ENCODE results near the gene IL1B.
"Not testable (repeated sequence)": the region's sequence is repeated elsewhere in the genome, so short reads cannot be mapped to it uniquely, and the experiment has no call there.

Gene IL1B

DNA sequence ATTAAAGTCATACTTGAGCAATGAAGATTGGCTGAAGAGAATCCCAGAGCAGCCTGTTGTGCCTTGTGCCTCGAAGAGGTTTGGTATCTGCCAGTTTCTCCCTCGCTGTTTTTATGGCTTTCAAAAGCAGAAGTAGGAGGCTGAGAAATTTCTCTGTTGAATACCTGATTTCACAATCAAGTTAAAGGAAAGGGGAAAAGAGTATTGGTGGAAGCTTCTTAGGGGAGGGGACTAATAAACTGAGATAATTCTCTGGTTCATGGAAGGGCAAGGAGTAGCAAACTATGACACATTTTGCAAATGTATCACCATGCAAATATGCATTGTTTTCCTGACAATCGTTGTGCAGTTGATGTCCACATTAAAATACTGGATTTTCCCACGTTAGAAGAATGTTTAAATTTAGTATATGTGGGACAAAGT lies at the start of gene IL1B:
Gene IL1B (minus strand): TSS at position 85 of the 423 bp plus-strand sequence. CDS start 550 bp downstream, outside the sequence.
- no peak for DNase-seq

GRCh38 chr2:112886291-112886690 lies 49.7 kb upstream of the IL1B start:
- no peak for DNase-seq

DNA sequence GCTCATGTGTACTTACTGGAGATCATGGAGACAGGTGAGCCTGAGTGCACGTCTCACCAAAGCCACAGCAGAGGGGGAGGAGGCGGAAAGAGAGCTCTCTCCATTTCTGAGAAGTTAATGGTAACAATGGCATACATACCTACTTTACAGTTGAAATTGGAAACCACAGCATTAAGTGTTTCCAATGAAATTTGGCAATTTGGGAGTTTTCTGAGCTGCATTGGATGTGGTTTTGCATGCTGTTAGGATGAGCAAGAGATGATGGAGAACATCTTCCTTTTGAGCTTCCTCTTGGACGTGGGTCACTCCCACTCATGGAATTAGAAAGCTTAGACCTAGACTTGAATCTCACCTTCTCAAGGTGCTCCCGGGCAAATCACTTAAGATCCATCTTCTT lies 48.9 kb upstream of the IL1B start:
- DNase-seq: no peak

DNA sequence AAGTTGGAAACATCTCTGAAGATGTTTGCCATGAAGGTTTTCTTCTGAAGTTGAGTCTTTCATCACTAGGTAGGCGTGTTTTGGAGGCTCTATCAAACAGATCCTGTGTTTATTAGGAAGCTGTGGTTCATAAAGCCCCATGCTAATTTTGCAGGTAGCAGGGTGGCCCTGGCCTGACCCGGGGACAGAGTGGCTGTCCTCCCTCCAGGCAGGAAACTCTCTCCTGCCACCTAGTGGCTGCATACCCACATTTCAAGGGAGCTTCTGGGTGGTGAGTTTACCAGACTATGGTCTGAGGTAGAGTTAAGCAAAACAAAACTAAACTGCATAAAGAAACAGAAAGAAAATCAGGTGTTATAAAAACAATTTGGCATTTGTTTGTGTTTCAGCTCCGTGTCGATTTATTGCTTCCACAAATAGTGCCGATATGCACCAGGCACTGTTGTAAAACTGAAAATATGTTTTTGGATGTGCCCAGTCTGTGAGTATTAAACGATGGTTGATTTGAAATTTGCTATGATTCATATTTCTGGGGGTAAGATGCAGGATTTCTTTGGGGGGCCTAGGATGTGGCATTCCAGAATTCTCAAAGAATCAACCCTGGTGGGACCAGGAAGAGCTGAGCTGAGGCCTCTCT lies 48.4 kb upstream of the IL1B start:
- no peak for DNase-seq

DNA sequence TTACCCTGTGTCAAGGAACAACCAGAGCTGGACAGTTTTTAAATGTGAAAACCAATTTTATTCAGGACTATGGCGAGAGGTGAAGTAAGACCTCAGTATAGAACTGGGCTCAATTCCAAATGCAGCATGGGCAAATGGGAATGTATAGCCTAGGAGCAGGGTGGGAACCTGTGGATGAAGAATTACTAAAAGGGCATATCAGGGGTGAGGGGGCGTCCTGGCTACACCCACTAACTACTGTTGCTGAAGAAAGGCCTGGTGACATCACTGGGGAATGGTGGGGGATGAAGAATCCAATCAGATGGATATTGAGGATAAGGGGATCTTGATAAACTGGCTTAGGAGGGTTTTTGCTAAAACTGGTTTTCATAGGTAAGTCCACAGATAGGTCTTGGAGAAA lies 47.1 kb upstream of the IL1B start:
- DNase-seq: no peak

GRCh38 chr2:112881217-112881985 lies 44.8 kb upstream of the IL1B start:
- DNase-seq: no peak

DNA sequence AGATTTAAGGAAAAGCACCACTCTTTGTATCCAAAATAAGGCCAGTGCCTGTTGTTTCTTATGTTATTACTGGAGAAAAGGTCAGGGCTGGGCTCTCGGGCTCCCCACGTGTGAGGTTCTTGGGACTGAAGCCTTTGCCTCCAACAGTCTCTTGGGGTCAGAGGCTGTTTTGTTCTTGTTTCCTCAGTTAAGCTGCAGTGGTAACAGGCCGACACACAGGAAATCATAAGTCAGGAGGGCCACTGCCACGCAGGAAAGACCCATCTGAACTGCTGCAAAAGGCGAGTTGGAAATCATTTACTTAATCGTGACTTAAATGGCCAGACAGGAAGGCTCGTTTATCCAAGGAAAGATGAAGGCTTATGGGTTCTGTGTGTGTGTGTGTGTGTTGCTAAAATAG lies 44.1 kb upstream of the IL1B start:
- no peak for DNase-seq

DNA sequence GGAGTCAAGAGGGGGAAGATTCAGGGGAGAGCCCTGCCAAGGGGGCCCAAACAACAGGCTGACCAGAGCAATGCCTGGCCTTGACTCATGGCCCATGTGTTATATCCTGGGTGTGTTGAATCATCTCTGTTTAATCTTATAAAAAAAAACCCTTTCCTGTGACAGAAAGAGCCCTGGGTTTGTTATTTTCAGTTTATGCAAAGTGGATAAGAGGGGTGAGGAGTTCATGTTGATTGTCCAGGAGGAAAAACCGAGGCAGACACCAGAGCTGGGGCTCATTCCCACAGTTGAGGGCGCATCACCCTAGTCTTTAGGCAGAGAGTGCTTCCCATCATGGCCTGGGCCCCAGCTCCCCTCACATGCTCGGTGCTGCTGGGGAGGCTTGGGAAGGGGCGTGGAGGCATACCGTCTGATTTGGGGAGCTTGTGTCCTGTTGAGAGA lies 43.5 kb upstream of the IL1B start:
- no peak for DNase-seq

DNA sequence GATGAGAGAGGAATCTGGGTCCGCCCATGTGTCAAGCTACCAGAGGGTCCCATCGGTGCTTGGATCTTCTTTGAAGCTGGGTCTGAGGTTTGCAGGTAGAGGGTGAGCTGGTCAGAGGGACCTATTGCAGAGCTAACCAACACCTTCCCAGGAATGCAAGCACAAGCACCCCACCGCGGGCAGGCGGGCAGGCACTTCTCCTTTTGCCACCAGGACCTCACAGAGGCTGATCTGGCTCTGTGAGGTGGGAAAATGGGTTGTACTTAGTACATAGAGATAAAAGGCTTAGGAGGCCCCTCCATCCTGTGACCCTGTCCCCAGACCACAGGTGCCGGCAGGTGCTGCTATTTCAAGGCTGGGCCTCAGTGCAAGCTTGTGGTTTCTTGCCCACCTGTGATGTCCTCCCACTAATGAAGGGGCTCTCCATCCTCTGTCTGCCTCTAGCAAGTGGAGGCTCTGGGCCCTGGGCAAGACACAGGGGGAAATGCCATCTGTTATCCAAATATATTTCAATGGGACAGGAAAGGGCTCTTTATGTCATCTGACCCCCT lies 43.0 kb upstream of the IL1B start:
- DNase-seq: no peak

DNA sequence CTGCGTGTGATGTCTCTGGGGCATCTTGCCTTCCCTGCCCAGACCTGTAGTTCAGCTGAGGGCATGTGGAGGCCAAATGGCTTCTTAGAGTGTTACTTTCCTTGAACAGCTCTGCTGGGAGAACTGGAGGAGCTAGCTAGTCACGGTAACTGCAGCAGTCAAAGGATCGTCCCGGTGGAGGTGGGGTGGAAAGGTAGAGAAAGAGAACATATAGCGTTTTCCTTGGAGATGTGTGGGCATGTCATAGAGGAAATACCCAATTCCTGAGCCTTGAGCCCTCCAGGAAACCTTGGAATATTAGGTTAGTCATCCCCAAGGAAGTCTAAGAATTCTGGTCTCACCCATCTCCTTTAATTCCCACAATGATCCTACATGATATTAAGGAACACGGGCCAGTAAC lies 40.8 kb upstream of the IL1B start:
- DNase-seq: no peak

DNA sequence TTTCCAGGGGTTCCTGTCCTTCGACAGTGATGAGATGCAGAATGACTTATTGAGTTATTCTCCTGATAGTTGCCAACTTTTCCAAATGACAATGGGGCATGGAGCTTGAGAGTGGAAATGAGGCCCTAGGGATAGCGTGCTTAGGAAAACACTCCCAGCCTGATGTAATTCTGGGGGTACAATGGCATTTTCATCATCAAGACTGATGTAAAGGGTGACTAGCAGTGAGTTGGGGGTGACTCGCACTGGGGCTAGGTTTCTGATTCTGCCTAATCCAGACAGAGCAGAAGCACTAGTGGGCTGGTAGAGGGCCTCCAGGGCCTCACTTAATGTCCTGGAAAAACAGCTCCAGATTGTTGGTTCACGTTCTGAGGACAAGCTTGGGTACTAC lies 40.4 kb upstream of the IL1B start:
- no peak for DNase-seq

DNA sequence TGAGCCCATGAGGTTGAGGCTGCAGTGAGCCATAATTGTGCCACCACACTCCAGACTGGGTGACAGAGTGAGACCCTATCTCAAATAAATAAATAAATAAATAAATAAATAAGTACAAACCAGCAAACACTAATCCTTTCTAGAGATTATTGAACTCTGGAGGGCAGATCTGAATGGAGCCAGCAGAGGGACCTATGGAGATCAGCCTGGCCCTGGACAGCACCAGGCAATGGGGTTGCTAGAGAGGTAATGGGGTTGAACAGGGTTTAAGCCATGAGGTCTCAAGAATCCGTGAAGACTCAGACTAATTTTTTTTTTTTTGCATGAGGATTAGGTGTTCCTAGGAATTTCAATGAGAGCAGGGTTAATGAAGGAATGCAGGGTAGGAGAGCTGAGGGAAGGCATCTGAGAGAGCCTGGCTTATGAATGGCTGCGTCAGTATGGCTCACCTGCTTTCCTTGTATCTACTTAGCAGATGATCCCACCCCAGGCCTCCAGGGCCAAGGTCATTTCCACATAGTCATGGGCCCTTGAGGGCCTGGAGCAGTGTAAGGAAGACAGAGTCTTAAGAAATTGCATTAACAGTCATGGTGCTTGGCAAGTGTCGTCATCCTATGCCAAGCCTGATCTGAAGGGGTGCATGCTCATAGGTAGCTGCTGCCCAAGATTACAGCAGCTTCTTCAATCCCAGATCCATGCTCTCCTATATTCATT lies 39.8 kb upstream of the IL1B start:
- no peak for DNase-seq

GRCh38 chr2:112870841-112871835 lies 34.6 kb upstream of the IL1B start:
- no peak for DNase-seq

DNA sequence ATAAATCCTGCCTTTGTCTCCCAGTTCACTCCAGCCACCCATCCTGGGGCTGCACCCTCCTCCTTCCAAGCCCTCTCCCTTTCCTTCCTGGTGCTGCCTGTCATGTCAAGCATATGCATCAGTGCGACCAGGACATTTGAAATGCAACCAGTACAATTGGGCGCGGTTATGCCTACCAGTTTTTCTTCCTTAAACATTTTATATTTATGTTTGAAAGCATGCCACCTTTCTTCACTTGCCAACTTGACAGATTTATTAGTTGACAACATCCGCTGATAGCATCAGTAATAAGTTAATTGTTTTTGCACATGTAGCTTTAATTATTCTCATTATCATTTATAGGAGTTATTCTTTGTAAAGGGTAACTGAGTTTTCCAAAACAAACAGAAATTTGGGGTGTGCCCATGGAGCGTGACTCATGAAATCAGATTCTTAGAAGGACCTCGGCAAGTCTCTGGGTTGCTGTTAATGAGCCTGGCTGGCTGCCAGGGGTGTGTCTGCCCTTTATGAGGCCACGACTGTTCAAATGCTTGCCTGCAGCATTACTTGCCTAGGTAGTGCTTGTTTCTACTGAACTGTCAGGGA lies 32.8 kb upstream of the IL1B start:
- DNase-seq: peak in 1 of 2 experiments; percentile 31

DNA sequence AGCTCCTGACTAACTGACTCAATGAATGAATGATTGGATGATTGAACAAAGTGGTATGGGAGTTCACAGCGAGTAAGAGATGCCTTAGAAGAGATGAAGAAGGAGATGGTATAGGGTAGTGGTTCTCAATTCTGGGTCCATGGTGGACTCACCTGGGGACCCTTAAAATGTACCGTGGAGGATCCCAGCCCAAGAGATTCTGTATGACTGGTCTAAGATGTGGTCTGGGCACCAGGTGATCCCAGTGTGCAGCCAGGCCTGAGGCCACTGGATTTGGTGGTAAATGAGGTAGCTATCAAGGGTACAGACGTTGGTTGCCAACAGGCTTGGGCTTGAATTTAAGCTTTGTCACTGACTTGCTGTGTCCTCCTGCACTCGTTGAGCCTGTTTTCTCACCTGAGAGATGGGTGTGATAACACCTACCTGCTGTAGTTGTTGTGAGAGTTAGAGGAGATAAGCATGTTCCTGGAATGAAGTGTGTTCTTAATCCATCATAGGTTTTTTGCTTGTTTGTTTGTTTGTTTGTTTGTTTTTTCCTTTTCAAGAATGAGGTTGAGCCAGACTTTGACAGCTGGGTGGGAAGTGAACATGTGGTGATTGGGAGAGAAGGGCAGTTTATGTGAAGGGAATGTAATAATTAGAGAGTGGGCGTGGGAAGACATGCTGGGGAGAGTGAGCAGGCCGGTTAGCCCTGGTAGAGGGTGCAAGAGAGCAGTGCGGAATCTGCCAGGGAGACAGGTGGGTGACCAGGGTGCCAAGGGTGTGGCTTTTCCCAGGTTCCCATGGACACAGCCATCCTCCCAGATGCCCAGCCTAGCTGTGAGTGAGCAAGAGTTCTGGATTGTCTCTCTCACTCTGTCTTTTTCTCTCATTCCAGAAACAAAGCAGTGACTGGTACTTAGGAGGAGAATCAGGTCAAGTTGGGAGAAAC lies 31.4 kb upstream of the IL1B start:
- DNase-seq: no peak

GRCh38 chr2:112866128-112866835 lies 29.7 kb upstream of the IL1B start:
- DNase-seq: no peak

GRCh38 chr2:112864072-112864471 lies 27.5 kb upstream of the IL1B start:
- DNase-seq: no peak

DNA sequence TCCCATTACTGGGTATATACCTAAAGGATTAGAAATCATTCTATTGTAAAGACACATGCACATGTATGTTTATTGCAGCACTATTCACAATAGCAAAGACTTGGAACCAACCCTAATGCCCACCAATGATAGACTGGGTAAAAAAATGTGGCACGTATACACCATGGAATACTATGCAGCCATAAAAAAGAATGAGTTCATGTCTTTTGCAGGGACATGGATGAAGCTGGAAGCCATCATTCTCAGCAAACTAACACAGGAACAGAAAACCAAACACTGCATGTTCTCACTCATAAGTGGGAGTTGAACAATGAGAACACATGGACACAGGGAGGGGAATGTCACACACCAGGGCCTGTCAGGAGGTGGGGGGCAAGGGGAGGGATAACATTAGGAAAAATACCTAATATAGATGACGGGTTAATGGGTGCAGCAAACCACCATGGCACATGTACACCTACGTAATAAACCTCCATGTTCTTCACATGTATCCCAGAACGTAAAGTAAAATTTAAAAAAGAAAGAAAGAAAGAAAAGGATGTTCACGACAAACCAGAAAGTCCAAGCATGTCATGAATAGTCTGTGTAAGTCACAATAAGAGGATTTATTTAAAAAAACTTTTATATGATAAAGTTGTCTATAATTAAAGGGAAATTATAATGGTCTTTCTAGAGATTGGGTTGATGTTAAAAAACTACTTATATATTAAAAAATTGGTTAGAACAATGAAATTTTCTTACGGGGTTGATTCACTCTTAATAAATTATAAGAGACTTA lies 23.0 kb upstream of the IL1B start:
- not testable (repeated sequence) for DNase-seq

DNA sequence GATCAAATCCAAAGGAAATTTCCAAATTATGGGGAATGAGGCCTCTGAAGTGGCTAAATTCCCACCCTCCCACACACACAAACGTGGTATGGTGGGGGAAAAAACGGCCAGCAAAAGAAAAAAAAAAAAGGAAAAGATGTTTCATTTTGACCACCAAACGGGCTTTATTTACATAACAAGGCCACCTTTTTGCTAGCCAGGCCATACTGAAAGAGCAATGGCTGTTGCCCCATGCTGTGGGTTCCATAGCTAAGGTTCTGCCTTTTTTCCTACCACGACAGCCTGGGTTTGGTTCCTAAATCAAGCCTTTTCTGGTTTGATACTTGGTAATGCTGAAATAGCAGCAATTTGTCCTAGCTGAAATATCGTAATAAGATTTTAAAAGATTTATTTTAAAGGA lies 14.0 kb upstream of the IL1B start:
- no peak for DNase-seq

Data from NCI-H446 (cell line).